Pancreas (tissue), 10 donors: Measurements from ENCODE around the gene LRP6. TPM values are rescaled to one million over a fixed set of nuclear protein-coding genes. Genes with fewer than 3 reads are reported as not detected.

Experiments
- ATAC-seq, 4 donors: fragments of 200-7000 bp; cut with Tn5 transposase; one replicate each; pipeline versions ENCODE4 v1.8.0 to v1.9.1; 2020; ENCODE audit warnings: mild to moderate bottlenecking in 4 of 4, moderate library complexity in 4 of 4
- DNase-seq, 6 donors: peaks; one replicate each; pipeline ENCODE4 v3.0.0-alpha.2; 2020
- FAIRE-seq: peaks from 2 replicates; lab custom pipeline; 2012; peaks lifted over from hg19 to GRCh38; lab: Jason Lieb, UNC
- H3K27ac ChIP-seq, 4 donors: fragments of 200-600 bp; sonication (generic); 1 replicate in 3 of 4; 2 replicates in 1 of 4; pipeline versions ENCODE4 v1.5.0 to v1.8.0; 2020
- H3K27me3 ChIP-seq, 4 donors: fragments of 200-600 bp; one replicate each; pipeline ENCODE4 v1.8.0; 2021
- H3K36me3 ChIP-seq, 3 donors: fragments of 200-600 bp; sonication (generic) in 1 of 3; one replicate each; pipeline versions ENCODE4 v1.5.0 to v1.8.0; 2020 to 2021
- H3K4me1 ChIP-seq, 3 donors: fragments of 200-600 bp; one replicate each; pipeline ENCODE4 v1.8.0; 2021
- H3K4me3 ChIP-seq, 4 donors: fragments of 200-600 bp; sonication (generic) in 2 of 4; one replicate each; pipeline versions ENCODE4 v1.5.0 to v1.8.0; 2020 to 2021
- H3K9me3 ChIP-seq, 4 donors: fragments of 200-600 bp; one replicate each; pipeline ENCODE4 v1.8.0; 2021
- WGBS, 2 donors: extraction: QIAGEN DNeasy Blood & Tissue Kit; methylation state at CpG; one replicate each; pipeline ENCODE4 v1.1.7; 2013; 5-methylcytosine and 5-hydroxymethylcytosine counted together
- intact Hi-C, 3 donors: fragments of 100-400 bp; cut with DNase I; formaldehyde crosslinking; loops; one replicate each; pipeline versions ENCODE4 v1.11.1 to v1.14.2; 2022
- polyA plus RNA-seq, 2 donors: library from polyadenylated mRNA; stranded (reverse); fragments of 200-250 nt; gene quantifications; one replicate each; pipeline ENCODE4 v1.2.3, GENCODE V29; 2013
- total RNA-seq, 6 donors: library from RNA; stranded (reverse); fragmentation: NEBNext Ultra II Directional in 4 of 6; extraction: Animal tissue kit (Norgen Biotek cat#: 25700) in 4 of 6; gene quantifications; one replicate each; pipeline versions ENCODE4 v1.2.1 to v1.2.4, GENCODE V29; 2021 to 2023
- TF ChIP-seq, protein P1 (sequence below), 4 donors: fragments of 200-600 bp; sonication (generic) in 3 of 4; IDR thresholded peaks; one replicate each; pipeline versions ENCODE4 v1.5.0 to v1.8.0; 2021; ENCODE audit warnings: antibody characterized with exemption in 4 of 4
- donor health status: healthy with polysubstance abuse.
- donor health status: DM: no; HTN: no; CAD: no; lungs with moderate emphysema.
- donor health status: DM: no; HTN: no; CAD: no.
- donor health status: control.
- donor health status: control.
- donor health status: Bipolar disorder and iron deficiency.
- donor health status: DM: yes; HTN: yes; CAD: no.
- donor health status: DM: no; HTN: no; CAD: no.
- donor health status: DM: no; HTN: no; CAD: no.
- donor health status: DM: yes; HTN: yes; CAD: no.

Gene LRP6
- total and polyA plus RNA-seq, 8 donors = 6.1 to 28.3 (median 21.2) TPM

DNA sequence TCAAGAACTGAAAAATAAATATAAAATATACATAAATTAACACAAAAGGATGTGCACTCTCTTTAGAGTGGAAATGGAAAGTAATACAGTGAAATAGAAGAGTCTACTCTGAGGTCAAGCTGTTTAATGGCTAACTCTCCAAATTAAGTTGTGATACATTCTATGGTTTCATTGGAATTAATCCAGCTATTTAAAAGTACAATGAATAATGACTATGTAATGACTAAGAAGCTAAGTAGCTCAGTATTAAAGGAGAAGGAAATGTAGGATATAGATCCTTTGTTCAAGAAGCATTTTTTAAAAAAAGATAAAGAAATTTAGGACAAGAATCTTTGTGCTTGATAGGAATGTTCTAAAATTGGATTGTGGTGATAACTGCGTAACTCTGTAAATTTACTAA is 85.3 kb downstream of the LRP6 start:
- no peaks in the 10 kb centered on the region for H3K9me3 ChIP-seq
- ATAC-seq (no peak), DNase-seq (no peak), FAIRE-seq (no peak)
- peaks cover 0 to 19% (median 19%) of the 10 kb centered on the region in 3 donors for H3K4me1 ChIP-seq
- no peak overlapping the region for H3K27ac ChIP-seq
- no peak overlapping the region for H3K4me3 ChIP-seq
- no peaks in the 10 kb centered on the region for H3K36me3 ChIP-seq
- TF ChIP-seq, protein P1, sequence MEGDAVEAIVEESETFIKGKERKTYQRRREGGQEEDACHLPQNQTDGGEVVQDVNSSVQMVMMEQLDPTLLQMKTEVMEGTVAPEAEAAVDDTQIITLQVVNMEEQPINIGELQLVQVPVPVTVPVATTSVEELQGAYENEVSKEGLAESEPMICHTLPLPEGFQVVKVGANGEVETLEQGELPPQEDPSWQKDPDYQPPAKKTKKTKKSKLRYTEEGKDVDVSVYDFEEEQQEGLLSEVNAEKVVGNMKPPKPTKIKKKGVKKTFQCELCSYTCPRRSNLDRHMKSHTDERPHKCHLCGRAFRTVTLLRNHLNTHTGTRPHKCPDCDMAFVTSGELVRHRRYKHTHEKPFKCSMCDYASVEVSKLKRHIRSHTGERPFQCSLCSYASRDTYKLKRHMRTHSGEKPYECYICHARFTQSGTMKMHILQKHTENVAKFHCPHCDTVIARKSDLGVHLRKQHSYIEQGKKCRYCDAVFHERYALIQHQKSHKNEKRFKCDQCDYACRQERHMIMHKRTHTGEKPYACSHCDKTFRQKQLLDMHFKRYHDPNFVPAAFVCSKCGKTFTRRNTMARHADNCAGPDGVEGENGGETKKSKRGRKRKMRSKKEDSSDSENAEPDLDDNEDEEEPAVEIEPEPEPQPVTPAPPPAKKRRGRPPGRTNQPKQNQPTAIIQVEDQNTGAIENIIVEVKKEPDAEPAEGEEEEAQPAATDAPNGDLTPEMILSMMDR (IDR thresholded peaks at IDR 0.05) = no peak
- intact Hi-C loops = no loop called here
- H3K27me3 ChIP-seq = no peaks in the 10 kb centered on the region
- WGBS, 2 donors = 94 to 96% methylated on average over 1 of the region's 1 CpG

DNA sequence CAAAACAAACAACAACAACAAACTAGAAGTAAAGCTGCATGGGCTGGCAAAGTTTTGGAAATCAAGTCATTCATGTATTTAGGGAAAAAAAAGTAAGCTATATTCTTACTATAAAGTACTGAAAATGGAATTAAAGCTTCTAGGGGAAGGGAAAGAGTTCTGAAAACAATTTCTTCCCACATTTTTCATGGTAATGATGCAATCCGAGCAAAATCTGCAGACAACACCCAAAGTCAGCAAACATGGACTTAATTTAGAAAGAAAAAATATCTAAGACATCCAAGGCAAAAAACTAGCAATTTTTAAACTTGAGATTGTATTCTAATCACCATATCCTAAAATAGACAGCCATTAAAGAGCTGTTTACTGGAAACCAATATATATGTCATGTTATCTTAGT is 86.3 kb downstream of the LRP6 start:
- TF ChIP-seq, protein P1 (IDR thresholded peaks at IDR 0.05) = no peak
- peaks cover 0 to 19% (median 19%) of the 10 kb centered on the region in 3 donors for H3K4me1 ChIP-seq
- H3K27ac ChIP-seq = no peak overlapping the region
- no peaks in the 10 kb centered on the region for H3K36me3 ChIP-seq
- no peak overlapping the region for H3K4me3 ChIP-seq
- no peak for ATAC-seq
- 88 to 90% methylated on average over 1 of the region's 1 CpG for WGBS, 2 donors
- intact Hi-C loops = no loop called here
- no peak for FAIRE-seq
- no peaks in the 10 kb centered on the region for H3K27me3 ChIP-seq
- H3K9me3 ChIP-seq = no peaks in the 10 kb centered on the region
- no peak for DNase-seq

DNA sequence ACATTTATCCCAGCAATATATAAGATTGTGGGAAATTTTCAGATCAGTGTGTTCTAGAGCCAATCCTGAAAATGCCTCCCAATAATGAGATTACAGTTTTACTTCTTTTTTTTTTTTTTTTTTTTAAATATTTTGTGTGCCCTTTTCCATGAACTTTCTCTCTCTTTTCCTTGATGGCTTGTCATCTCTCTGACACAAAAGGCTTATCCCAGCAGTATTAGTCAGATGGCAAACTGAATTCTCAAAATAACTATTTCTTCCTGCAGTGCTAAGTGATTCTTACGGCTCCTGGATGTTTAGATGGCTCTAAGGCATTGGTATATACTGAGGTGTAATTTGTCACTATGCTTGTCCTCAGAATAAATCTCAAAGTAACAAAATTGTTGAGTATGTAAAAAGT is 86.7 kb downstream of the LRP6 start:
- intact Hi-C loops = no loop called here
- H3K4me1 ChIP-seq = peaks cover 0 to 19% (median 19%) of the 10 kb centered on the region in 3 donors

DNA sequence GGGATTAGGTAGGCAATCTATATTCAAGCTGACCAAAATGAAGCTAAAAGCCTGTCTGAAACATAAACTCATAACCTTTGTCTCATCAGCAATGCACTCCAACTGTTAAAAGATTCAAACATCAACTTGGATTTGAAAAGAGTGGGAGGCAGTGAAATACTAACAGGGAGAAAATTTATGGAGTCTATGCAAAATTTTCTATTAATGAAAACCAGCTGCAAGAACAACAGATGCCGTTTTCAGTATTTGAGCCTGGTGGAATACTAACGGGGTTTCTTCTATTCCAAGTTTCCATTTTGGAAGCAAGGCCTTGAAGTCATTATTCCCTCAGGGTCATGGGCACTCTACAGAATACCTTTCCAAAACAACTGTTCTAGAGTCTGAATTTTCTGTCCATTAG is 88.3 kb downstream of the LRP6 start:
- intact Hi-C loops = no loop called here
- TF ChIP-seq, protein P1 (IDR thresholded peaks at IDR 0.05) = no peak
- no peaks in the 10 kb centered on the region for H3K9me3 ChIP-seq
- H3K36me3 ChIP-seq = no peaks in the 10 kb centered on the region
- H3K27me3 ChIP-seq = no peaks in the 10 kb centered on the region
- no peak overlapping the region for H3K4me3 ChIP-seq
- H3K27ac ChIP-seq = no peak overlapping the region
- 58 to 59% methylated on average over 2 of the region's 2 CpGs for WGBS, 2 donors
- FAIRE-seq (no peak), ATAC-seq (no peak), DNase-seq (no peak)
- peaks cover 0 to 27% (median 19%) of the 10 kb centered on the region in 3 donors for H3K4me1 ChIP-seq

More for the DNA sequence above, 86.7 kb downstream of the LRP6 start:
- FAIRE-seq (no peak), ATAC-seq (no peak), DNase-seq (no peak)
- Histone ChIP-seq H3K4me3 (no peak overlapping the region), H3K9me3 (no peaks in the 10 kb centered on the region), H3K36me3 (no peaks in the 10 kb centered on the region), H3K27ac (no peak overlapping the region), H3K27me3 (no peaks in the 10 kb centered on the region)
- 0 to 47% methylated on average over 1 of the region's 1 CpG for WGBS, 2 donors
- TF ChIP-seq, protein P1 (IDR thresholded peaks at IDR 0.05) = no peak

DNA sequence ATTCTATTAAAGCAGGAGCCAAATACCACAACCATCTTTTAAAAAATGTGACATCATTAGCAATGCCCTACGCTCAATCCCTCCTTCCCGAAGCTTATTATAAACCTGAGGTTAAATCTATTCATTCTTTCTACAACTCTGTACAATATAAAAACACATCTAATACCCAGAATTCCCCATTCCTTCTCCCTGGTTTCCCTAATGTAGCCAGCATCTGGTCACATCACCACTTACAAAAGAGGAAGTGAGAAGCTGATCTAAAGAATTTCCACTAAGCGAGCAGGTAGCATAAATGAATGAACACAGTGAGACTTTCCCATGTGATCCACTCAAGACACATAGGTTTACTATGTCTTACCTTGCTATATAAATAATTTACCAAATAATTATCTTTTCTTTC is 90.4 kb downstream of the LRP6 start:
- H3K36me3 ChIP-seq = no peaks in the 10 kb centered on the region
- no peak overlapping the region for H3K4me3 ChIP-seq
- intact Hi-C loops = no loop called here
- H3K4me1 ChIP-seq = peaks cover 0 to 9% (median 8%) of the 10 kb centered on the region in 3 donors
- FAIRE-seq = no peak
- WGBS, 2 donors = 90 to 97% methylated on average over 3 of the region's 3 CpGs
- H3K9me3 ChIP-seq = no peaks in the 10 kb centered on the region
- no peak overlapping the region for H3K27ac ChIP-seq
- TF ChIP-seq, protein P1 (IDR thresholded peaks at IDR 0.05) = no peak
- H3K27me3 ChIP-seq = no peaks in the 10 kb centered on the region
- no peak for DNase-seq
- no peak for ATAC-seq
